ENCODE data around the gene DLG1.
"Not testable (repeated sequence)": the region's sequence is repeated elsewhere in the genome, so short reads cannot be mapped to it uniquely, and the experiment has no call there.

DLG1 gene

GRCh38 chr3:197244751-197245150 lies 53.7 kb downstream of the DLG1 start:
- no peak for DNase-seq (ENCODE audit: low read depth in 2 of 2)

- no peak for DNase-seq (ENCODE audit: low read depth in 2 of 2)
Observed at GRCh38 chr3:197242784-197243432, 55.5 kb downstream of the DLG1 start.

- no peak for DNase-seq (ENCODE audit: low read depth in 2 of 2)
Observed at GRCh38 chr3:197241173-197241572, 57.2 kb downstream of the DLG1 start.

- DNase-seq (ENCODE audit: low read depth in 2 of 2), result no peak
Observed at GRCh38 chr3:197239857-197240256, 58.6 kb downstream of the DLG1 start.

GRCh38 chr3:197238842-197239241 lies 59.6 kb downstream of the DLG1 start:
- no peak for DNase-seq (ENCODE audit: low read depth in 2 of 2)

- DNase-seq (ENCODE audit: low read depth in 2 of 2), result no peak
Observed at GRCh38 chr3:197237897-197238296, 60.5 kb downstream of the DLG1 start.

- no peak for DNase-seq (ENCODE audit: low read depth in 2 of 2)
Observed at GRCh38 chr3:197236362-197236761, 62.0 kb downstream of the DLG1 start.

- no peak for DNase-seq (ENCODE audit: low read depth in 2 of 2)
Observed at GRCh38 chr3:197234947-197235914, 63.2 kb downstream of the DLG1 start.

GRCh38 chr3:197231321-197231720 lies 67.1 kb downstream of the DLG1 start:
- DNase-seq (ENCODE audit: low read depth in 2 of 2), result no peak

- no peak for DNase-seq (ENCODE audit: low read depth in 2 of 2)
Observed at GRCh38 chr3:197229836-197230235, 68.6 kb downstream of the DLG1 start.

- DNase-seq (ENCODE audit: low read depth in 2 of 2), result no peak
Observed at GRCh38 chr3:197229178-197229577, 69.2 kb downstream of the DLG1 start.

- DNase-seq (ENCODE audit: low read depth in 2 of 2), result no peak
Observed at GRCh38 chr3:197227780-197228574, 70.4 kb downstream of the DLG1 start.

GRCh38 chr3:197226179-197226578 lies 72.2 kb downstream of the DLG1 start:
- DNase-seq (ENCODE audit: low read depth in 2 of 2), result no peak

GRCh38 chr3:197225579-197225978 lies 72.8 kb downstream of the DLG1 start:
- DNase-seq (ENCODE audit: low read depth in 2 of 2), result no peak

GRCh38 chr3:197224034-197224444 lies 74.4 kb downstream of the DLG1 start:
- DNase-seq (ENCODE audit: low read depth in 2 of 2), result no peak

- no peak for DNase-seq (ENCODE audit: low read depth in 2 of 2)
Observed at GRCh38 chr3:197222937-197223370, 75.5 kb downstream of the DLG1 start.

- DNase-seq (ENCODE audit: low read depth in 2 of 2), result no peak
Observed at GRCh38 chr3:197219619-197220018, 78.8 kb downstream of the DLG1 start.

- DNase-seq (ENCODE audit: low read depth in 2 of 2), result no peak
Observed at GRCh38 chr3:197218210-197218609, 80.2 kb downstream of the DLG1 start.

- DNase-seq (ENCODE audit: low read depth in 2 of 2), result no peak
Observed at GRCh38 chr3:197216914-197217313, 81.5 kb downstream of the DLG1 start.

- no peak for DNase-seq (ENCODE audit: low read depth in 2 of 2)
Observed at GRCh38 chr3:197216169-197216860, 82.1 kb downstream of the DLG1 start.

- no peak for DNase-seq (ENCODE audit: low read depth in 2 of 2)
Observed at GRCh38 chr3:197212290-197212689, 86.1 kb downstream of the DLG1 start.

- not testable (repeated sequence) for DNase-seq (ENCODE audit: low read depth in 2 of 2)
Observed at GRCh38 chr3:197211698-197212097, 86.7 kb downstream of the DLG1 start.
